GM21717 (cell line): ENCODE results near the gene TMEM212.
"Not testable (repeated sequence)": the region's sequence is repeated elsewhere in the genome, so short reads cannot be mapped to it uniquely, and the experiment has no call there.

Experiments
- ATAC-seq: cut with Tn5 transposase; IDR thresholded peaks from one replicate; pipeline ENCODE4 v1.9.1; 2021; ENCODE audit warnings: mild to moderate bottlenecking, moderate library complexity; ENCODE audit not compliant: unreplicated experiment

The TMEM212 gene

GRCh38 chr3:171883257-171883892 lies 40.2 kb downstream of the TMEM212 start:
- no peak for ATAC-seq

GRCh38 chr3:171883893-171884279 lies 40.7 kb downstream of the TMEM212 start:
- no peak for ATAC-seq

DNA sequence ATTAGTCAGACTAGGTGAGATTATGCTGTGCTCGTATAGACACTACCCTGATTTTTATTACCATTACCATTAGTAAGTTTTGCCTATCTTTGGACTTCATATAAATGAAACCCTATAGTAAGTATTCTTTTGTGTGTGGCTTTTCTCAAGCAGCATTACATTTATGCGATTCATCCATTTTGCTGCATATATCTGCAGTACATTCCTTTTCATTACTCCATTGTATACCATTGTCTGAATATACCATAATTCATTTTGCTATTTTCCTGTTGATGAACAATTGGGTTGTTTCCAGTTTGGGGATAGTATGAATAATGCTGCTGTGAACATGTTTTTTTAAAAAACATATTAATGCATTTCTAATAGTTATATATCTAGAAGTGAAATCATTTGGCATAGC lies 45.3 kb downstream of the TMEM212 start:
- no peak for ATAC-seq

GRCh38 chr3:171890398-171890797 lies 47.2 kb downstream of the TMEM212 start:
- ATAC-seq: no peak

DNA sequence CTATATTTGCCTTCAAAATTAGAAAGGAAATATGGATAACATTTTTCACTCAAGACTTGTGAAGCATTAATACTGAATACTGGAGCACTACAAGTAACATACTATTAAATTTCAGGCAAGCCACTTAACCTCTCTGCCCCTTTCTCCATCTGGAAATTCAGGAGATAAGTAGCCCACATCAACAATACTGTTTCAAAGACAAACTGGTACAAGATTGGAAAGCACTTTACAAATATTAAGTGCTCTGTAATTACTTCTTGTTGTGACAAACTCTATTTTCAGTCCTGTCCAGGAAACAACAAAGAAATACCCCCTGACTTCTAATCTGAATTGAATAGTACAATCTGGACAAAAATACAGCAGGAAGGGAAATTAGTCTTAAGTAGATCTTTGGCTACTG lies 49.3 kb downstream of the TMEM212 start:
- no peak for ATAC-seq

GRCh38 chr3:171895291-171895690 lies 52.1 kb downstream of the TMEM212 start:
- ATAC-seq: no peak

DNA sequence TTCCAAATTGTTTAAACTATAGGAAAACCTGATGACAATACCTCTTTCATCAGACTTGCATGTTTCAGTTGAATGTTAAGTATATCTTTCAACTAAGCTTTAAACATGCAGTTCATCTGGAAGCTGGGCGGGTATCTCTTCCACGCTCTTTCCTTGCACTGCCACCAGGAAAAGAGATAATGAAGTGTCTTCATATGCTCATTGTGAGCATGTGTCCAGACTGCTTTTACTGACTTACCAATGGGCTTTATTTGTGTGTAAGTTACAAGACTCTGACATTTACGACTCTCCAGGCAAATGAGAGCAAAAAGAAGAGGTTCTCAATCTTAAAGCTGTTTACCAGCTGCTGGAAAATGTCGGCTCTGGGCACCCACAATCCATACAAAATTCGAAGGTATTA lies 52.8 kb downstream of the TMEM212 start:
- ATAC-seq: no peak

- ATAC-seq: no peak
Measured at GRCh38 chr3:171896316-171896715, 53.2 kb downstream of the TMEM212 start.

DNA sequence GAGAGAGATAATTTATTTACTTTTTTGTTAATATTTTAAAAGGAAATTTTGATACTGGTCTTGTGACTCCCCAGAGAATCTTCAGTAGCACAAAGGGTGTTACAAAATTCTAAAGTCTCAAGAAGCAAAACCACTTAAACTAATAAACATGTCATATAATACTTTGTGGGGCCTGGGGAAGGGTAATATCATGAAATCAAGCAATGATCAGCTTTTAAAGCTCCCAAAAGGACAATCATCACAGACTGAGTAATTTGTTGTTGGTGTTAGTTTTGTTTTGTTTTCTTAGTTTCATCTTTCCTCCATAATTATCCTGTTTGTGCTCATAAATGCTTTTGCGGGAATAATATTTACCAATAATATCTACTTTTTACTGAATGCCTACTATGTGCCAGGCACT lies 55.0 kb downstream of the TMEM212 start:
- ATAC-seq: no peak

- no peak for ATAC-seq
Measured at GRCh38 chr3:171900446-171900845, 57.3 kb downstream of the TMEM212 start.

DNA sequence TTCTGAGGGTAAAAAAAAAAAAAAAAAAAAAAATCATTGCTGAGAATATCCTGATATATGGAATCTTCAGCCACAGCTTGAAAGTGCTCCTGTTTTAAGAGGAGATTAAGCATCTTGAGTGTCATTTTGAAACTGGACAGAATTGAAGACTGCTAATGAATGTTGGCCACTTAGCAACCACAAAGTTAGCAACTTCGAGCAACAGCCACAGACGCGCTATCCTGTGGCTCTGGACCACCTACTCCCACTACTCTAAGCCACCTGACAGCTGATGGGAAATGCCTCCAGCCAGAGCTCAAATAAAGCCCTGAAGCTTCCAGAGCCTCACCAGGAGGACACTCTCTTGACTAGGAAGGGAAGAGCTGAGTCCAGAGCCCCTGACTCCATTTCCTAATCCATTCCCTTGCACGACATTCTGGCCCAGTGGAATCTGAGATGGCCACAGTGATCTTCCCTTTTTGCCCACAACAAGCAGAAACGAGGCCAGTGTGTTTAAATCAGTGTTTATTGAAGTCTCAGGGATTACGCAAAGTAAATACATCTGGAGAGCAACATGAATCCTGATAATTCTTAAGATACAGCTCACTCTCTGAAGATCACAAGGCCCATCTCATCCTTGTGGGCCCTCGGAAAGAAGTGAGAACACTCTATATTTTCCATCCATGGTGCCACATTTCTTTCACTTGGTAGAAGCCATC lies 58.6 kb downstream of the TMEM212 start:
- no peak for ATAC-seq

- ATAC-seq: no peak
Measured at GRCh38 chr3:171904829-171905228, 61.7 kb downstream of the TMEM212 start.

- ATAC-seq: not testable (repeated sequence)
Measured at GRCh38 chr3:171906503-171906902, 63.4 kb downstream of the TMEM212 start.

GRCh38 chr3:171906951-171907676 lies 64.0 kb downstream of the TMEM212 start:
- ATAC-seq: no peak

- no peak for ATAC-seq
Measured at GRCh38 chr3:171907761-171908160, 64.6 kb downstream of the TMEM212 start.

GRCh38 chr3:171908731-171909130 lies 65.6 kb downstream of the TMEM212 start:
- ATAC-seq: no peak
